Astrocyte of the spinal cord (primary cell): ENCODE results near the gene RIC3.

Source experiments
- DNase-seq: peaks from one replicate; pipeline ENCODE4 v3.0.0; 2011; ENCODE audit warnings: low read depth, low spot score
- H3K4me3 ChIP-seq: 2 replicates; pipeline ENCODE4 v1.5.1; 2011; ENCODE audit warnings: low read depth, mild to moderate bottlenecking, low read length, moderate library complexity
- in situ Hi-C: cut with HindIII; loops from 2 replicates; pipeline ENCODE4 v1.10.0; 2017; ENCODE audit warnings: low sequenced_read_pairs
- TF ChIP-seq, protein P1 (sequence below): IDR thresholded peaks from 2 replicates; pipeline ENCODE4 v1.5.1; 2012; ENCODE audit warnings: low read depth, mild to moderate bottlenecking, low read length, inconsistent platforms

The RIC3 gene, protein sequence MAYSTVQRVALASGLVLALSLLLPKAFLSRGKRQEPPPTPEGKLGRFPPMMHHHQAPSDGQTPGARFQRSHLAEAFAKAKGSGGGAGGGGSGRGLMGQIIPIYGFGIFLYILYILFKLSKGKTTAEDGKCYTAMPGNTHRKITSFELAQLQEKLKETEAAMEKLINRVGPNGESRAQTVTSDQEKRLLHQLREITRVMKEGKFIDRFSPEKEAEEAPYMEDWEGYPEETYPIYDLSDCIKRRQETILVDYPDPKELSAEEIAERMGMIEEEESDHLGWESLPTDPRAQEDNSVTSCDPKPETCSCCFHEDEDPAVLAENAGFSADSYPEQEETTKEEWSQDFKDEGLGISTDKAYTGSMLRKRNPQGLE

DNA sequence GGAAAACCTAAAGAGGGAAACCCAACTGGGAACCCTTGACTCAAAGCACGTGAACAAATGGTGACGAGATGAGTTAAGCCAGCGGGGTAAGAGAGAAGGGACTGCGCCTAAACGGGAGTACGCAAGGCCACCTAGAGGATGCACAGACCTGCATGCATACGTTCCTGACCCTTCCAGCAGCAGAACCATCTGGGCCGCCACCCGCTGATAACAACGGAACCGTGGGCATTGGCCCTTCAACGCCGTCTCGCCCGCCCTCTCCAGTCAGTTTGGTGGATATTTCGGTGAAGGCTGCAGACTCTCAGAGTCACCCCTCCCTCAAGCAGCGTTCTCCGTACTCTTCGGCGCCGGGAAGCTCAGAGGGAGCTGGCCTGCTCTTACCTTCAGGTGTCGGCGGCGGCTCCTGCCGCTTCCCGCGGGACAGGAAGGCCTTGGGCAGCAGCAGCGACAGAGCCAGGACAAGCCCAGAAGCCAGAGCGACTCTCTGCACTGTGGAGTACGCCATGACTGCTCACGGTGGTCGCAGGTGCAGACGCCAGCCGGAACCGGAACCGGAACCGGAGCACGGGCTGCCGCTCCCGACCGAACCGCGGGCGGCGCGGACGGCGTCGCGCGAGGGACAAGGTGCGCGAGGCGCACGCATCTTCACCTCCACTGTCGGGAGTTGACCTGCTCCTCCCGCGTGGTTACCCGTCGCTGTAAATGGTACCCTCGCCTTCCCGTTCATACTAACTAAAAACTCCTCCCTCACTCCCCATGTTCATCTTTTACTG, at the start of gene RIC3:
Gene RIC3, minus strand, starts transcription at position 541 of the 773 bp plus-strand sequence. Its CDS starts 36 bp downstream, at position 505.
- TF ChIP-seq, protein P1, sequence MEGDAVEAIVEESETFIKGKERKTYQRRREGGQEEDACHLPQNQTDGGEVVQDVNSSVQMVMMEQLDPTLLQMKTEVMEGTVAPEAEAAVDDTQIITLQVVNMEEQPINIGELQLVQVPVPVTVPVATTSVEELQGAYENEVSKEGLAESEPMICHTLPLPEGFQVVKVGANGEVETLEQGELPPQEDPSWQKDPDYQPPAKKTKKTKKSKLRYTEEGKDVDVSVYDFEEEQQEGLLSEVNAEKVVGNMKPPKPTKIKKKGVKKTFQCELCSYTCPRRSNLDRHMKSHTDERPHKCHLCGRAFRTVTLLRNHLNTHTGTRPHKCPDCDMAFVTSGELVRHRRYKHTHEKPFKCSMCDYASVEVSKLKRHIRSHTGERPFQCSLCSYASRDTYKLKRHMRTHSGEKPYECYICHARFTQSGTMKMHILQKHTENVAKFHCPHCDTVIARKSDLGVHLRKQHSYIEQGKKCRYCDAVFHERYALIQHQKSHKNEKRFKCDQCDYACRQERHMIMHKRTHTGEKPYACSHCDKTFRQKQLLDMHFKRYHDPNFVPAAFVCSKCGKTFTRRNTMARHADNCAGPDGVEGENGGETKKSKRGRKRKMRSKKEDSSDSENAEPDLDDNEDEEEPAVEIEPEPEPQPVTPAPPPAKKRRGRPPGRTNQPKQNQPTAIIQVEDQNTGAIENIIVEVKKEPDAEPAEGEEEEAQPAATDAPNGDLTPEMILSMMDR: no peak
- no peak within 1 kb of the TSS for H3K4me3 ChIP-seq
- in situ Hi-C loops: no loop called here
- DNase-seq: no peak

DNA sequence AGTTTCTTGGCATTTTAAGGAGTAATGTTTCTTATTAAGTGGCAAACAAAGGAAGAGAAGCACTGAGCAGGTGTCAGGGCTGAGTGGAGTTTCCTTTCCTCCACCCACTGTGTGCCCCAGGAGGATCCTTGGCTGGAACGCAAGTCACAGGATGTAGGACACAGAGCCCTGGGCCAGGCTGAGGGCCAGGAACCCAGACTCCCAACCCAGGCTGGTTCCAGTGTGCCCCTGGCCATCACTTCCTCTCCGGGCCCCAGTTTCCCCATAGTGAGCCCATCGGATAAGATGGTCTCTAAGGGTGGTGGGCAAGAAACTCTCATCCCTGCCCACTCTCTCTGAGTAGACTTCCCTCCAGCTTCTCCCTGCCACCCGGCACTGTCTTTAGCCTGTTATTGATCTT, 49.6 kb upstream of the RIC3 start:
- H3K4me3 ChIP-seq: no peak overlapping the region
- TF ChIP-seq, protein P1: no peak
- no peak for DNase-seq
- in situ Hi-C loops: no loop called here

DNA sequence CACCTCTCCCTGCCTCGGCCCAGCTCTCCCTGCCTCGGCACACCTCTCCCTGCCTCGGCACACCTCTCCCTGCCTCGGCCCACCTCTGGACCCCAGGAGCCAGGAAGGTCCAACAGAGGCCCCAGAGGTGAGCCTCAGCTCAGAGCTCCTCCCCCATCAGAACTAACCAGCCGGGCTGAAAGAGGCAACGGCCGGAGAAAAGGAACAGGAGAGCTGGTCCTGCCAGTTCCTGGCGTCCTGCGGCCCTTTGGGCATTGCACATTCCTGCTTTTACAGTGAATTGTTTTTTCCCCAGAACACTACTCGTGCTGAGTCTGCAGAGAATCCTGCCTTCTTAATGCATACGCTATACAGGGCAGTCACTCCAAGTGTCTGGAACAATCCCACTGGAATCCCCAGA, 49.1 kb upstream of the RIC3 start:
- TF ChIP-seq, protein P1: no peak
- no peak overlapping the region for H3K4me3 ChIP-seq
- in situ Hi-C loops: no loop called here
- no peak for DNase-seq

DNA sequence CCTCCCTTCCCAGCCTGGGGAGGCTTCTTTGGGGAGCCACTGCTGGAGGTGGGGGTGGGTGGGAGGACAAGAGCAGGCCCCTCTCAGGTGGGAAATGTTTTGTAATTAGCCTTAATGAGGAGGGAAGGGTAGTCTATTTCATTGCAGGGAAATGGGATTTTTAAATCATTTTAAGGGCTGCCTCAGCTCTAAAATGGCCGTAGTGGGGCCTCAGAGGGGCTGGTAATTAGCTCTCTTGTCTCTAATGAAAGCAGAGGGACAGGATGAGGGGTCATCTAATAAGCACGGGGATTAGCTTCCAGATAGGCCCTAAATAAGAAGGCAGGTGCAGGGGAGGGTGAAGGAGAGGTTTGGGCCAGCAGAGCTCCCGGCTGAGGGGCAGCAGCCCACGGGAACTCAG, 48.3 kb upstream of the RIC3 start:
- in situ Hi-C loops: no loop called here
- TF ChIP-seq, protein P1: no peak
- no peak overlapping the region for H3K4me3 ChIP-seq
- DNase-seq: no peak

DNA sequence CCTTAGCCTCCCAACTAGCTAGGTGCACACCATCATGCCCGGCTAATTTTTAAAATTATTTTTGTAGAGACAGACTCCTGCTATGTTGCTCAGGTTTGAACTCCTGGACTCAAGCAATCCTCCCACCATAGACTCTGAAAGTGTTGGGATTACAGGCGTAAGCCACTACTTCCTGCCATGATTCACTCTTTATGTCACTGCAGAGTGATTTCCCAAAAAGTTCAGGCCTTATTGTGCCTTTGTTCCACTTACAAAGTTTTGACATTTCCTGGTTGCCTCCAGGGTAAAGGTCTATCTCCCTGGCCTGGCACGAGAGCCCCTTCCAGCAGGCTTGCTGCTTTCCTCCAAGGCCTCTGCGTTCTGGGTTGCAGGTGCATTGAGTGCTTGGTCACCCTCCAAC, 44.6 kb upstream of the RIC3 start:
- in situ Hi-C loops: no loop called here
- no peak for DNase-seq
- TF ChIP-seq, protein P1: no peak
- H3K4me3 ChIP-seq: no peak overlapping the region

DNA sequence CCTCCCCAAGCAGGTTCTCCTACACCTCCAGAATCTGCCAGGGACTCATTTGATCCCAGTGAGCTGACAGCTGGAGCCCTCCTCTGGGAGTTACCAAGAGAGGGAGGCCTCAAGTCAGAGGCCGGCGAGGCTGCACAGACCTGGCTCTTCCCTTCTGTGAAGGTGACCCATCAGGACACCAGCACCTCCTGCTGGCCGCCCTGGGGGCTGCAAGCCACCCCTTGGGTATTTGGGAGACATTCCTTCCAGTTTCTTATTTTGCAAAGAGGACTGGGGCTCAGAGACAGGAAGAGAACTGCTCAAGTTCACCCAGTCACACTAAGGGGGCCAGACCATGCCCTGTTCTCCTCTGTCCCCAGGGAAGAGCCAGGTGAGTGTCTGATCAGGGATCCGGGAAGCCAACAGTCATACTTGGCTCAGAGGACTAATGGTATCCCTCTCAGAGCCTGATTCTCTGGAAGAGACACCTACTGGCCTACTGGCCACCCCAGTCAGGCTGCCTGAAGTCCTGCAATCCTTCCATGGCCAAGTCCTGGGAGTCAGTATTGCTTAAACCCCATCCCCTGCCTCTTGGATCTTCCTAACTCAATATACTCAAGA, 40.5 kb upstream of the RIC3 start:
- no peak overlapping the region for H3K4me3 ChIP-seq
- no peak for DNase-seq
- TF ChIP-seq, protein P1: peak; percentile 36
- in situ Hi-C loops: no loop called here
